Activated CD8-positive, alpha-beta T cell treated with anti-CD3 and anti-CD28 coated beads, Interleukin-2, amount 10 ng/mL, durations not matched to agents 7 days and 5 days (primary cell): ENCODE results near the gene BAAT. TPM values are rescaled to one million over a fixed set of nuclear protein-coding genes. Genes with fewer than 3 reads are reported as not detected.

Experiments used
- ATAC-seq: fragments of 150-1000 bp; cut with Tn5 transposase; one replicate; pipeline ENCODE4 v1.10.0; 2021; ENCODE audit warnings: moderate library complexity
- CTCF ChIA-PET: fragments of 350-600 bp; sonication (Branson Sonifier 250); formaldehyde crosslinking; loops from one replicate; lab custom pipeline; 2021; ENCODE audit warnings: antibody characterized with exemption; lab: Charles Lee
- POLR2A ChIA-PET: fragments of 350-600 bp; sonication (Branson Sonifier 250); formaldehyde crosslinking; loops from one replicate; lab custom pipeline; 2021; ENCODE audit warnings: antibody characterized with exemption; lab: Charles Lee
- DNase-seq: peaks from one replicate; pipeline ENCODE4 v3.0.0-alpha.2; 2020
- H3K27ac Mint-ChIP-seq: one replicate; pipeline ENCODE4 v1.8.0; 2021; ENCODE audit warnings: mild to moderate bottlenecking, mixed read lengths
- H3K27me3 Mint-ChIP-seq: one replicate; pipeline ENCODE4 v1.8.0; 2021; ENCODE audit warnings: low read depth, mixed read lengths
- H3K36me3 Mint-ChIP-seq: one replicate; pipeline ENCODE4 v1.8.0; 2021; ENCODE audit warnings: low read depth, mixed read lengths
- H3K4me1 Mint-ChIP-seq: one replicate; pipeline ENCODE4 v1.8.0; 2021; ENCODE audit warnings: low read depth, mixed read lengths
- H3K4me3 Mint-ChIP-seq: one replicate; pipeline ENCODE4 v1.8.0; 2021; ENCODE audit warnings: mild to moderate bottlenecking, mixed read lengths
- H3K9me3 Mint-ChIP-seq: one replicate; pipeline ENCODE4 v1.8.0; 2022; ENCODE audit warnings: mixed read lengths; ENCODE audit not compliant: insufficient read depth
- total RNA-seq, 2 experiments: library from RNA; stranded (reverse); gene quantifications; one replicate each; pipeline ENCODE4 v1.2.3, GENCODE V29; 2021

The BAAT gene
- total RNA-seq, 2 experiments from 2014 or later: not detected

DNA sequence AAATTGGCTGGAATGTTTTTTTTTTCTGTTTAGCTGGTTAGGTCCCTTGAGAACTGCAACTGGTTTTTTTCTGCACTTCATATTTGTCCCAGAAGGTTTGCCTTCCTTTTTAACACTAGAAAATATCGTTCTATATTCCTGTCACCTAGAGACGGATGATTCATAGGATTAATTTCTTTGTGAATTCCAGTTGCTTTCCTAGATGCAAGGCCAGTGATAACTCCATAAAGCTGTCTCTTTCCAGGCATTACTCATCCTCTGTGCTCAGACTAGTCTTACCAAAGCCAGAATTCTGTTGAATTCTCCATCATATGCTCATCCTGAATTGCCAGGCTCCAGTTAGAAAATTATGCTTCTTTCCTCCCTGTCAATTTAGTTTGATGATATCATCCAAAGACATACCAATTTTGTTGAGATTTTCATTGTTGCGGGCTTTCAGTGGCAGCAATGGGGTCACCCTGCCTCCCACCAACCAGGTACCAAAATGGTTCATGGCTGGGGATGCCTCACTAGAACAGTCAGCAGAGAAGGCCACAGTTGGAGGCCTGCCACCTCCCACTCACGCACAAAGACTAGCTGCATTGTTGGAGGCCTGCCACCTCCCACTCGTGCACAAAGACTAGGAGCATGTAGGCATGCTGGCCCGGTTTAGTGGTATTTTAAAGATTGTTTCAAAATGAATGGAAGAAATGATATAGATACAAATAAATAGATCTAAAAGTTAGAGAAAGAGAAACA lies 8.5 kb downstream of the BAAT start:
- Mint-ChIP-seq H3K27ac (no peak overlapping the region), H3K4me1 (no peaks in the 10 kb centered on the region), H3K9me3 (no peaks in the 10 kb centered on the region), H3K27me3 (peaks cover 12% of the 10 kb centered on the region), H3K36me3 (no peaks in the 10 kb centered on the region), H3K4me3 (no peak overlapping the region)
- POLR2A ChIA-PET: no interaction called here
- DNase-seq (no peak), ATAC-seq (no peak)
- CTCF ChIA-PET: no interaction called here

DNA sequence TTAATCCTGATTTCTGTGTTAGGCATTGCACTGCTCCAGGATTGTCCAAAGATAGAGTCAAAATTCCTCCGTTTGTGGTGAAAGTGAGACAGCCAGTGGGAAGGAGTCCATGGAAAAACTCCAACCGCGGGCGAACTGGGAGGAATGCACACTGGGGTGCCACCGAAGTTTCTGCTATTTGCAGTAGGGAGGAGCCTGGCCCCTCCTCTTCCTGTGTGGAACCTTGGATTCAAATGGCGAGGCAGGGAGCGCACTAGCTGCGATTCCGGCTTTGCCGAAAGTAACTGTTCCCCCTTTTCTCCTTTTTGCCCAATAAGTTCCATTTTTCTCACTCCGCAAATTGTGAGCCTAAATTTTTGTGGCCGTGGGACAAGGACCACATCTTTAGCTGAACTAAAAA lies 9.3 kb downstream of the BAAT start:
- H3K36me3 Mint-ChIP-seq: no peaks in the 10 kb centered on the region
- DNase-seq: no peak
- ChIA-PET POLR2A (no interaction called here), CTCF (no interaction called here)
- H3K27ac Mint-ChIP-seq: no peak overlapping the region
- peaks cover 12% of the 10 kb centered on the region for H3K27me3 Mint-ChIP-seq
- H3K4me1 Mint-ChIP-seq: no peaks in the 10 kb centered on the region
- ATAC-seq: no peak
- H3K4me3 Mint-ChIP-seq: no peak overlapping the region
- H3K9me3 Mint-ChIP-seq: no peaks in the 10 kb centered on the region

DNA sequence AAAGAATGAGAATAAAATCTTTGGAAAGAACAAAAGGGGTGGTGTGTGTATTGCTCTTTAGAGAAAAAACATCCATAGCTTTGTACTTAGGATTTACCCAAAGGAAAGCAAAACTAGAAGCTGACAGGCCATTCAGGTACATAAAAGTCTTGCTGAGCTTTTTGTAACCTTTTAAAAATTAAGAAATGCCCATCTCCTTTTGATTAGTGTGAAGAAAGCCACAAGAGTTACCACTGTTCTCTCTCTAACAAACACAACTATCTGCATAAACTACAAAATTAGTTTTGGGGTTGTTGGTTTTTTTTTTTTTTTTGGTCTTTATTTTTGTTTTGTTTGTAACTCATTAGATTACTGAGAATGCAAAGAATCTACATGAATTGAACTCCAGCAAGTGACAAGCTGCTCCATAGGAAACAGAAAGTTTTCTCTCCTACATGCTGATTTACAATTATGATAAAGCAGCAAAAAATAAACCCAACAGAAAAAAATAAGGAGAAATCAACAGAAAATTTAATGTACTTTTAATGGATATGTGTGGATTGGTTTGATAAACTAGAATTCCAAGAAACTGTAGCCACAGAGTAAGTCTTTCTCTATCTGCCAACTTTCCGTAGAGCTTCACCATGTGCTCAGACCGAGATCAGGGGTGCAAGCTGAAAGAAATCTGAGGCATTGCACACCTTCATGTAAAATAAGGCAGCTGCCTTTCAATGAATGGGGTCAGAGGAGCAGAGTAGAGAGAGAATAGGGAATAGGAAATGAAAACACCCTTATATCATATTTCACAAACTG lies 12.3 kb downstream of the BAAT start:
- CTCF ChIA-PET: interaction anchor here (1.5 kb wide), 1 partner anchor 15 kb away, joined by 6 read pairs; no protein-coding TSS in a partner anchor
- Mint-ChIP-seq H3K27ac (no peak overlapping the region), H3K4me3 (no peak overlapping the region), H3K36me3 (no peaks in the 10 kb centered on the region), H3K9me3 (no peaks in the 10 kb centered on the region), H3K4me1 (no peaks in the 10 kb centered on the region), H3K27me3 (peaks cover 5% of the 10 kb centered on the region)
- no peak for DNase-seq
- no peak for ATAC-seq
- POLR2A ChIA-PET: no interaction called here

DNA sequence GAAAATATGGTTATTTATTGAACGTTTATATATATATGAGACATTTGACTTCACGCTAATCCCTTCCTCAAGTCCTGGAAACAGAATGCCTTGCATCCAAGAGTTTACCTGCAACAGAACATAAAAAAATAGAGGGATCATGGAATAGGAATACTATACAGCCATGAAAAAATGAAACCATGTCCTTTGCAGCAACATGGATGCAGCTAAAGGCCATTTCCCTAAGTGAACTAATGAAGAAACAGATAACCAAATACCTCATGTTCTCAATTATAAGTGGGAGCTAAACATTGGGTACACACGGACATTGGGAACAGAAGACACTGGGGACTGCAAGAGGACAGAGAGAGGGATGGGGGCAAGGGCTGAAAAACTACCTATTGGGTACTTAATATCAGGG lies 13.0 kb downstream of the BAAT start:
- ATAC-seq: no peak
- H3K36me3 Mint-ChIP-seq: no peaks in the 10 kb centered on the region
- no peak overlapping the region for H3K27ac Mint-ChIP-seq
- H3K4me1 Mint-ChIP-seq: no peaks in the 10 kb centered on the region
- no peak overlapping the region for H3K4me3 Mint-ChIP-seq
- no peak for DNase-seq
- H3K27me3 Mint-ChIP-seq: peaks cover 5% of the 10 kb centered on the region
- ChIA-PET CTCF (interaction anchor here (1.5 kb wide), 1 partner anchor 16 kb away, joined by 6 read pairs; no protein-coding TSS in a partner anchor), POLR2A (no interaction called here)
- no peaks in the 10 kb centered on the region for H3K9me3 Mint-ChIP-seq

DNA sequence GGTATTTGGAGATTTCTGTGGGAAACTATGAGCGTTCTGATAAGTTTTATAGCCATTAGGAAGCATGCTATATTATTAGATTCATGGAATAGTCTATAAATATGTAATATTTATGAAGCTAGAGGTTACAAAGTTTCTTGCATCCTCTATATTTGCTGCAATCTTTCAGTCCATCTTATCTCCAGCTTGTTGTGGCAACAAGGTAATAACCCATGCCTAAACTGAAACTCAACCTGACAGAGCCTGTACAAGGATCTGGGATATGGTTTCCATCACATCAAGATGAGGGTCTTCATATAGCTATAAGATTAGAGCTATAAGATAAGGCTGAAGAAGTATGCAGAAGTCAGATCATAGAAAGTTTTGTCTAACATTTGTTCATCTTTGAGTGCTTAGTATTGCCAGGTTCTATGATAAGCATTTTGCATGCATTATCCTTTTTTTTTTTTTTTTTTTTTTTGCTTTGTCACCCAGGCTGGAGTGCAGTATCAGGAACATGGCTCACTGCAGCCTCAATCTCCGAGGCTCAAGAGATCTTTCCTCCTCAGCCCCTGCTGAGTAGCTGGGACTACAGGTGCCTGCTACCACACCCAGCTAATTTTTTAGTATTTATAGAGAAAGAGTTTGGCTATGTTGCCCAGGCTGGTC lies 14.8 kb downstream of the BAAT start:
- peaks cover 5% of the 10 kb centered on the region for H3K27me3 Mint-ChIP-seq
- no peaks in the 10 kb centered on the region for H3K9me3 Mint-ChIP-seq
- POLR2A ChIA-PET: interaction anchor here (1.2 kb wide), 1 partner anchor 29 kb away, joined by 5 read pairs; the partner anchor contains the start of genes MRPL50 and ZNF189
- no peak overlapping the region for H3K4me3 Mint-ChIP-seq
- CTCF ChIA-PET: interaction anchor here (0.6 to 1.4 kb wide), 2 partner anchors 18 to 1481 kb away, joined by 3 to 7 read pairs; no protein-coding TSS in a partner anchor
- no peak for DNase-seq
- no peaks in the 10 kb centered on the region for H3K36me3 Mint-ChIP-seq
- H3K4me1 Mint-ChIP-seq: no peaks in the 10 kb centered on the region
- ATAC-seq: no peak
- no peak overlapping the region for H3K27ac Mint-ChIP-seq

DNA sequence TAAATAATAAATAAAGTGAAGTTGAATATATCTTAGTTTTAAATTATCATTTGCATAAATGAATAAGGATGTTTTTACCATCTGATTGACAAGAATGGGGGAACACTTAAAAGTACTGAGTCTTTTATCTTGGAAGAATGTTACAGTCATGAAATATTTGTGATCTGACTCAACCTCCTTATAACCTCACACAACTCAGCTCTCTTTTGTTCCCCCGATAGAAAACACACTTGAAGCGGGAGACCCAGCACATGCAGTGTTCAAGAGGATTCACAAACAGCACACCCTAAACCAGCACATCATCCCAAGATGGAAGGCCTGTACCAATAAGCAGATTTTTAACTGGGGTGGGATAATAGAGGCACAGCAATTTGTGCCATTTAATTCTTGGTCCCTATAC lies 15.5 kb downstream of the BAAT start:
- peaks cover 5% of the 10 kb centered on the region for H3K27me3 Mint-ChIP-seq
- no peak overlapping the region for H3K27ac Mint-ChIP-seq
- no peaks in the 10 kb centered on the region for H3K9me3 Mint-ChIP-seq
- H3K4me3 Mint-ChIP-seq: no peak overlapping the region
- H3K4me1 Mint-ChIP-seq: no peaks in the 10 kb centered on the region
- H3K36me3 Mint-ChIP-seq: no peaks in the 10 kb centered on the region
- no peak for DNase-seq
- ATAC-seq: no peak
- POLR2A ChIA-PET: no interaction called here
- CTCF ChIA-PET: no interaction called here

DNA sequence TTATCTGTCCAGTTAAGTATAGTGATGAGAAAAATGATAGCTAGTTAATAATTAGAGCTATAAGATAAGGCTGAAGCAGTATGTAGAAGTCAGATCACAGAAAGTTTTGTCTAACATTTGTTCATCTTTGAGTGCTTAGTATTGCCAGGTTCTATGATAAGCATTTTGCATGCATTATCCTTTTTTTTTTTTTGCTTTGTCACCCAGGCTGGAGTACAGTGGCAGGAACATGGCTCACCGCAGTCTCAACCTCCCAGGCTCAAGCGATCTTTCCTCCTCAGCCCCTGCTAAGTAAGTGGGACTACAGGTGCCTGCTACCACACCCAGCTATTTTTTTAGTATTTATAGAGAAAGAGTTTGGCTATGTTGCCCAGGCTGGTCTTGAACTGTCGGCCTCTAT lies 17.5 kb downstream of the BAAT start:
- POLR2A ChIA-PET: no interaction called here
- Mint-ChIP-seq H3K27ac (no peak overlapping the region), H3K4me3 (no peak overlapping the region), H3K27me3 (peaks cover 3% of the 10 kb centered on the region), H3K9me3 (no peaks in the 10 kb centered on the region), H3K36me3 (no peaks in the 10 kb centered on the region), H3K4me1 (no peaks in the 10 kb centered on the region)
- ATAC-seq (no peak), DNase-seq (no peak)
- CTCF ChIA-PET: no interaction called here

DNA sequence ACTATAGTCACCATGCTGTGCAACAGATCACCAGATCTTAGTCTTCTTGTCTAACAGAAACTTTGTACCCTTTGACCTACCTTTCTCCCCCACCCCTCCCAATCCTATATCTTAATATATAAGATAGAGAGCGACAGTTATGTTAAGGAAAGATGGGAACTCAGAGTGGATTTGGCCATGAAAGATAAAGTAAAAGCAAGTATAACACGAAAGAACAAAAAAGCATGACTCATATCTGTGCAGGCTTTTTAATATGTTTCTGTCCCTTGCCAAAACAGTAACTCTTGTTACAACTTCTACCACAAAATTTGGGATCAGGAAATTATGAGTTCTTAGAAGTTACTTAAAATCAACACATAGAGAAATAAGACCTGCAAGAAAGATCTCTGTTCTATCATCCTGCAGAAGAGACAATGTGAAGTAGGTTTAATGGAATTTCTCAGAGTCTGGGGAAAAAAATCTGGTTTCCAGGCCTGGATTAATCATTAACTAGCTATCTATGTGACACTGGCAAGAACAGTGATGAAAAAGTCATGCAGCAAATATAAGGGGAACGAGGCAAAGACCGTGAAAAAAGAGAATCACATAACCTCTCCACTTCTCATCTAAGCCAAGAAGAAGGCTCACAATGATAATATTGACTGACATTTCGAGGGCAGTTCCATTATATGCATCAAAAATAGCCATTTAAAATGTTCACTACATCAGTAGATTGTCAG lies 18.6 kb downstream of the BAAT start:
- Mint-ChIP-seq H3K36me3 (no peaks in the 10 kb centered on the region), H3K9me3 (no peaks in the 10 kb centered on the region), H3K27ac (no peak overlapping the region), H3K4me1 (no peaks in the 10 kb centered on the region), H3K4me3 (no peak overlapping the region), H3K27me3 (no peaks in the 10 kb centered on the region)
- ChIA-PET POLR2A (no interaction called here), CTCF (no interaction called here)
- DNase-seq (no peak), ATAC-seq (no peak)

DNA sequence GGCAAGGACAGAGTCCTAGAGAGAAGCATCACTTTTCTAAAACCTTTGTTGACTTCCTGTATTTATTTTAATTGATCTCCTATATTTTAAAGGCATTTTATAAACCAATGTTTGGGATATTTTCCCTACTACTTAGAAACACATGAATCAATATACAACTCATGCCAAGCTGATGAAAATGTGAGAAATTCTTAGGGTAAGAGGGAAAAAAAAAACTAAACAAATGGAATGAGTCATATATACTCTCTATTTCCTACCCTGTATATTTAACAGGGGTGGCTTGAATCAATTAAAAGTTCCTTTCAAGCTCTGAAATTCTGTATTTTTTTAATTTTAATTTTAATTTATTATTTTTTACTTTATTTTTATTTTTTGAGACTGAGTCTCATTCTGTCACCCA lies 19.6 kb downstream of the BAAT start:
- ChIA-PET CTCF (no interaction called here), POLR2A (no interaction called here)
- Mint-ChIP-seq H3K4me3 (no peak overlapping the region), H3K4me1 (no peaks in the 10 kb centered on the region), H3K27me3 (peaks cover 2% of the 10 kb centered on the region), H3K9me3 (no peaks in the 10 kb centered on the region), H3K27ac (no peak overlapping the region), H3K36me3 (no peaks in the 10 kb centered on the region)
- ATAC-seq (no peak), DNase-seq (no peak)

DNA sequence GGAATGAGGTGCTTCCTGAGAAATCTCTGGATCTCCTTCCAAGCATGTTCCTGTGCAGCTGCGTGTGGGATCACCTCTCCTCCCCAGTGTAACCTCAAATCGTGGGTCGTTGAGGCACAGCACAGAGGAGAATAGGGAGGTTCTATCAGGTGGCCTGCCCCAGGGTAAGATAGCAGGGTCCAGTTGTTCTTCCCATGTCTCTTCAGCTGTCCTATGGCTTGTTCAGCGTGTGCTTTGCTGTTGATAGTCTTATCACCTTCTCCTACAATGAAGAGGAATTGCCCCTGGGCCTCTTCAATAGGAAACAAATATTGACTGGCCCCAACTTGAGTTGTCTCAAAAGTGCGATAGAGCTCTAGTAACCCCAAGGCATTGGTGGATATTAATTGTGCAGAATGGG lies 22.4 kb downstream of the BAAT start:
- H3K4me1 Mint-ChIP-seq: no peaks in the 10 kb centered on the region
- CTCF ChIA-PET: interaction anchor here (1.0 kb wide), 1 partner anchor 11 kb away, joined by 3 read pairs; no protein-coding TSS in a partner anchor
- POLR2A ChIA-PET: no interaction called here
- no peak overlapping the region for H3K4me3 Mint-ChIP-seq
- H3K27me3 Mint-ChIP-seq: peaks cover 2% of the 10 kb centered on the region
- H3K27ac Mint-ChIP-seq: no peak overlapping the region
- DNase-seq: no peak
- ATAC-seq: no peak
- H3K36me3 Mint-ChIP-seq: no peaks in the 10 kb centered on the region
- no peaks in the 10 kb centered on the region for H3K9me3 Mint-ChIP-seq

DNA sequence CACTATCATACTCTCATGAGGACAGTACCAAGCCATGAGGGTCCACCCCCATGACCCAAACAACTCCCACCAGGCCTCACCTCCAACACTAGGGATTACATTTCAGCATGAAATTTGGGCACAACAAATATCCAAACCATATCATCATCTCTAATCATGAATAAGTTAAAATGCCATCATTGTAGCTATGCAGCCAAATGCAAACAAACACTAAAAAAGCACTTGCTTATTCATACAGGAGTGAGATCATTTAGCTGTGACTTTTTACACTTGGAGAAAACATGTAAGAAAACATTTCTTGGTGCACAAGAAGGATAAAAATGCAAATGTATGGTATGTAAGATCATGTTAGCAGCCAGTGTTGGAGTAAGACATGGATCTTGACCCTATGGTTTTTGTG lies 24.2 kb downstream of the BAAT start:
- POLR2A ChIA-PET: no interaction called here
- H3K4me3 Mint-ChIP-seq: no peak overlapping the region

More for the DNA sequence above, 24.2 kb downstream of the BAAT start:
- H3K27me3 Mint-ChIP-seq: peaks cover 2% of the 10 kb centered on the region
- no peak for ATAC-seq
- CTCF ChIA-PET: no interaction called here
- no peaks in the 10 kb centered on the region for H3K9me3 Mint-ChIP-seq
- no peak for DNase-seq
- H3K4me1 Mint-ChIP-seq: no peaks in the 10 kb centered on the region
- H3K36me3 Mint-ChIP-seq: no peaks in the 10 kb centered on the region
- H3K27ac Mint-ChIP-seq: no peak overlapping the region
